Measurements from ENCODE around the gene SRPK2.

SRPK2 gene

DNA sequence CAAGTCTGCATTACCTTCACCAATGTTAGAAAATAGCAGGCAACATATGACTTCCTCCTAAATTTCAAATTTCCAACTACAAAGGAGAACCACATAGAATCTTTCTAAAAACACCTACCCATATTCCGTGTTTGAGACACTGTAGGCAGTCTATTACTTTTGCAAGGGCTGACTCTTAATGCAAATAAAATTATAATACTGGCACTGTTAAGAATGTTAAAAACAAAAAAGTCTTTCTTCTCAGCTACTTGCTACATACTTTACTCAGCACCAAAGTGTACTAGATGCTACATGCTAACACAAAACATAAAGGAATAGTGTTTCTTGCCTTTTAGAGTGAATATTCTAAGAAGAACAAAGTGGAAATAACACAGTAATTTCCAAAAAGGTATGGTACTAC, 65.4 kb downstream of the SRPK2 start:
- TF ChIP-seq POLR2AphosphoS5 (IDR thresholded peaks at IDR 0.05; ENCODE audit: low read depth, low read length) (no peak), POLR2A (IDR thresholded peaks at IDR 0.05; ENCODE audit: low read depth, low read length) (no peak), TAF1 (IDR thresholded peaks at IDR 0.05; ENCODE audit: borderline replicate concordance, low read depth, low read length) (no peak)
- no peak for FAIRE-seq

DNA sequence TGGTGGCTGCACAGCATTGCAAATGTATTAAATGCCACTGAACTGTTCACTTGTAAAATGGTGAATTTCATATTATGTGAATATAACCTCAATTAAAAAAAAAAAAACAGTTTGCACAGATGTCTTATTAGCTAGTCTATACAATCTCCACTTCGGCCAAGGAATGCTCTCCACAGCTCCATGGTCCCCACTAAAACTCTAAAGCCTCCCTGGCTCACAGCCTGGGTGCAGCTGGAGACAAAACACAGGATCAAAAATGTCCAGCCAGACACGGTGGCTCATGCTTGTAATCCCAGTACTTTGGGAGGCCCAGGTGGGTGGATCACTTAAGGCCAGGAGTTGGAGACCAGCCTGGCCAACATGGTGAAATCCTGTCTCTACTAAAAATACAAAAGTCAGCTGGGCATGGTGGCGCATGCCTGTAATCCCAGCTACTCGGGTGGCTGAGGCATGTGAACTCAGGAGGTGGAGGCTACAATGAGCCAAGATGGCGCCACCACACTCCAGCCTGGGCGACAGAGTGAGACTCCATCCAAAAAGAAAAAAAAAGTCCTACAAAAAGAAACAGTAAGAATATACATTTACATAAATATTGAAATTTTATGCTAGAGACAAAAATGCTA, 66.0 kb downstream of the SRPK2 start:
- FAIRE-seq (no peak), DNase-seq (ENCODE audit: insufficient read length) (no peak)
- TF ChIP-seq POLR2A (IDR thresholded peaks at IDR 0.05; ENCODE audit: low read depth, low read length) (no peak), TAF1 (IDR thresholded peaks at IDR 0.05; ENCODE audit: borderline replicate concordance, low read depth, low read length) (no peak), POLR2AphosphoS5 (IDR thresholded peaks at IDR 0.05; ENCODE audit: low read depth, low read length) (no peak)

More for the DNA sequence above, 65.4 kb downstream of the SRPK2 start:
- DNase-seq (ENCODE audit: insufficient read length) = no peak

DNA sequence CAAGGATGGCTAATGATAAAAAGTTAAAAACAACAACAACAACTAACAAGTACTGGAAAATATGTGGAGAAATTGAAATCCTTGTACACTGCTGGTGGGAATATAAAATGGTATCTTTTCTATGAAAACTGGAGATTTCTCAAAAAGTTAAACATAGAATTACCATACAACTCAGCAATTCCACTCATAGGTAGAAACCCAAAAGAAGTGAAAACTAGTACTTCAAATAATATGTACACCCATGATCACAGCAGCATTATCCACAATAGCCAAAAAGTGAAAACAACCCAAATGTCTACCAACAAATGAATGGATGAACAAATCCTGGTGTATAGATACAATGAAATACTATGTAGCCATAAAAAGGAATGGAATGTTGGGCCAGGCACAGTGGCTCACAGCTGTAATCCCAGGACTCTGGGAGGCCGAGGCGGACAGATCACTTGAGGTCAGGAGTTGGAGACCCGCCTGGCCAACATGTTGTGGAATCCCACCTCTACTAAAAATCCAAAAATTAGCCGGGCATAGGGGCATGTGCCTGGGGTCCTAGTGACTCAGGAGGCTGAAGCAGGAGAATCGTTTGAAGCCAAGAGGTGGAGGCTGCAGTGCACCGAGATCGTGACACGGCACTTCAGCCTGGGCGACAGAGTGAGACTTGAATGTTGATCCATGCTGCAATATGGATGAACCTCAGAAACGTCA, 66.8 kb downstream of the SRPK2 start:
- TF ChIP-seq POLR2A (IDR thresholded peaks at IDR 0.05; ENCODE audit: low read depth, low read length) (no peak), POLR2AphosphoS5 (IDR thresholded peaks at IDR 0.05; ENCODE audit: low read depth, low read length) (no peak), TAF1 (IDR thresholded peaks at IDR 0.05; ENCODE audit: borderline replicate concordance, low read depth, low read length) (no peak)
- DNase-seq (ENCODE audit: insufficient read length) (no peak), FAIRE-seq (no peak)

DNA sequence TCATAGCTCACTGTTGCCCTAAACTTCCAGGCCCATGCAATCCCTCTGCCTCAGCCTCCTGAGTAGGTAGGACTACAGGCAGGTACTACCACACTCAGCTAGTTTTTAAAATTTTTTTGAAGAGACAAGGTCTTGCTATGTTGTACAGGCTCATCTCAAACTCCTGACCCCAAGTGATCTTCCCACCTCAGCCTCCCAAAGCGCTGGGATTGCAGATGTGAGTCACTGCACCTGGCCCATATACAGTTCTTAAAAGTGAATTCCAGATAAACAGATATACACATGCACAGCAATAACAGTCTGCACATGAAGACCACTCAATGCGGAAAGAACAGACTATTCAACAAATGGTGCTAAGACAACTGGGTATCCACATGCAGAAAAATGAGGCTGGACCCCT, 67.8 kb downstream of the SRPK2 start:
- no peak for TF ChIP-seq POLR2A (IDR thresholded peaks at IDR 0.05; ENCODE audit: low read depth, low read length)
- no peak for TF ChIP-seq POLR2AphosphoS5 (IDR thresholded peaks at IDR 0.05; ENCODE audit: low read depth, low read length)
- no peak for TF ChIP-seq TAF1 (IDR thresholded peaks at IDR 0.05; ENCODE audit: borderline replicate concordance, low read depth, low read length)
- DNase-seq (ENCODE audit: insufficient read length) = no peak
- FAIRE-seq = no peak

DNA sequence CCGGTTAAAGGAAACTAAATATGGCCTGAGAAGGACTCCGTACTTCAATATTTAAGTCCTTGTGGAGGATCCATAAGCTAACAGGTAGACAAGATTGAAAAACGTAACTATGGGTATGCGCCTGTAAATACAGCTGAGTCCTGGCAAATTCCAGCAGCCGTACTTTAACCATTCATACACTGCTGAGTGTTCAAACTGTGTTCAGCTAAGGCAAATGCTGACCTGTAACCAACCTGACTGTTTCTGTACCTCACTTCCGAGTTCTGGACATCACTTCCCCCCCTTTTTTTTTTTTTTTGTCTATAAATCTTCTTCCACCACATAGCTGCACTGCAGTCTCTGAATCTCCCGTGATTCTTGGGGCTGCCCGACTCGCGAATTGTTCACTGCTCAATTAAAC, 69.1 kb downstream of the SRPK2 start:
- no peak for DNase-seq (ENCODE audit: insufficient read length)
- FAIRE-seq = no peak
- TF ChIP-seq POLR2A (IDR thresholded peaks at IDR 0.05; ENCODE audit: low read depth, low read length) = peak; percentile 49; the same call in 1 of the 2 replicates
- no peak for TF ChIP-seq POLR2AphosphoS5 (IDR thresholded peaks at IDR 0.05; ENCODE audit: low read depth, low read length)

DNA sequence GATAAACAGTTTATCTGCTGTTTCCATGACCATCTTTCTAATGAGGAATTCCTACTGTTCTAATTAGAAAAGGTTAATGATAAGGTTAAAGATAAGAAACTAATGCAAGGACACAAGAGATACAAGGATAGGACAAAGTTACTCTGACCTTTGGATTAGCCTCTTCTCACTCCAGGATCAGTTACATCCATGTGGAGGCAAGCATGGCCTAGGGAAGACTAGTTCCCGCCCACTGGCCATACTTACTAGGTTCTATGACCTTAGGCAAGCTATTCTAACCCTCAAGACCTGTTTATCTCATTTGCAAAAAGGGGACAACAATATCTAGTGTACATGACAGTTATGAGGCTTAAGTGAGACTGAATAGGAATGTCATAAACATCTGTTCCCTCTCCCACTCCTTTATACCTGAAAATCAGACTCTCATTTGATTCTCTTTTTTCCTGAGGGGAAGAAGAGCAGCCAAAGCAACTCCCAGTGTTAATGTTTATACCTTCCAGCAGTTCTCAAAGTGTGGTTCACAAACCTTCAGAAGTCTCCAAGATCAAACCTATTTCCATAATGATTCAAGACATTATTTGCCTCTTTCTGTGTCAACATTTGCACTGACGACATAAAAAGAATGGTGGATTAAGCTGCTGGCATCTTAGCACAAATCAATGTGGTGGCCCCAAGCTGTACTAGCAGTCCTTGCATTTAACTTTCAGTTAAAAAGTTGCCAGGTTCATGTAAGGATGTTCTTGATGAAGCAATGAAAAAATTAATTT, 72.0 kb downstream of the SRPK2 start:
- DNase-seq (ENCODE audit: insufficient read length) = no peak

DNA sequence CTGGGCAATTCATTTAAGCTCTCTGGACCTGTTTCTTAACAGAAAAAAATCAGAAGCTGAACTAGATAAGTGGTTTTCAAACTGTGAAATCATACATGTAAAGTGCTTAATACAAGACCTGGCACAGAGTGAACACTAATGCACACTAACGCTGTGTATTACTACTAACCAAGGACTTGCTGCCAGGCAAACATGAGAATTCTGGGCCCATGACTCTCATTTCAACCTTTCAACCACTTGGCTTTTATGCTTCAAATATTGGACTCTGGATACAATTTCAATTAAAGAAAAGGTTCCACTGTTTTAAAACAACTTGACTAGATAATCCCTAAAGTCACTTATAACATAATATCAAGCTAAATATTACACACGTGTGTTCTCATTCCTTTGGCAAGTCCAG, 73.4 kb downstream of the SRPK2 start:
- no peak for DNase-seq (ENCODE audit: insufficient read length)
- no peak for TF ChIP-seq POLR2A (IDR thresholded peaks at IDR 0.05; ENCODE audit: low read depth, low read length)
- TF ChIP-seq TAF1 (IDR thresholded peaks at IDR 0.05; ENCODE audit: borderline replicate concordance, low read depth, low read length) = no peak
- no peak for TF ChIP-seq POLR2AphosphoS5 (IDR thresholded peaks at IDR 0.05; ENCODE audit: low read depth, low read length)
- no peak for FAIRE-seq

More for the DNA sequence above, 72.0 kb downstream of the SRPK2 start:
- no peak for FAIRE-seq
- TF ChIP-seq POLR2AphosphoS5 (IDR thresholded peaks at IDR 0.05; ENCODE audit: low read depth, low read length) (no peak), POLR2A (IDR thresholded peaks at IDR 0.05; ENCODE audit: low read depth, low read length) (no peak), TAF1 (IDR thresholded peaks at IDR 0.05; ENCODE audit: borderline replicate concordance, low read depth, low read length) (no peak)

DNA sequence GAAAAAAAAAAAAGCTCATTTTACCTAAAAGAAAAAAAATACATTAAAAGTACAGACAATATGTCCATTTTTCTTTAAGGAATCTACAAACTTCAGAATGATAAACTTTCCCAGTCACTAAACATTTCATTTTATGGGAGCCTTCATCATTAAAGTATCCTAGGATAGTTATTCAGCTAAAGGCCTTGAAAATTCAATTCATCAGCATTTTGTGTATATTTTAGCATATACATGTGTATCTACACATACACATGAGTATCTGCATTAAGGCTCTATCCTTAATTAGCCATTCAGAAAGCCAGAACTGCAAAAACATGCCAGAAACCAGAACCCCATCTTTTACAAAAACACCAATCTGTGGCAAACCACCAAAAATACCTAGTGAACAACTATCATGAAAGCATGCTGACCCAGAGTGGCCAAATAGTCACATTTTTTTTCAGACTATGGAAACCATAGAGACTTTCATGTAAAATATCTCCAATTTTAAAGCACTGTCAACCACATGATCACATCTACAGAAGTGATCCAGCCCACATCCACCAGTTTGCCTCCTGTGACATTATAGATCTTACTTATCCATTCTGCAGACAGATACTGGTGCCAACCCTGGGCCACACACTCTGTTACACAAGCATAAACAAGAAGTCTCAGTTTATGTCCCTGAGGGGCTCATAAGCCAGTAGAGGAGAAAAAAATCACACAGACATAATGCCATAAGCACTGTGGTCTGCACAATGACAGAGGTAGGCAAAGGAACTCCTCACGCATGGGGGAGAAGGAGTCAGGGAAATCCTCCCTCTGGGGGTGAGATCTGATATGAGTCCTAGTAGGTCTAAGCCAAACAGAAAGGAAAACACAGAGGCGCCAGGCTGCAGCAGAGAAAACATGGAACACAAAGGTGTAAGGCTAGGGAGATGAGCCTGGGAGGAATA, 79.2 kb downstream of the SRPK2 start:
- FAIRE-seq (no peak), DNase-seq (ENCODE audit: insufficient read length) (no peak)

DNA sequence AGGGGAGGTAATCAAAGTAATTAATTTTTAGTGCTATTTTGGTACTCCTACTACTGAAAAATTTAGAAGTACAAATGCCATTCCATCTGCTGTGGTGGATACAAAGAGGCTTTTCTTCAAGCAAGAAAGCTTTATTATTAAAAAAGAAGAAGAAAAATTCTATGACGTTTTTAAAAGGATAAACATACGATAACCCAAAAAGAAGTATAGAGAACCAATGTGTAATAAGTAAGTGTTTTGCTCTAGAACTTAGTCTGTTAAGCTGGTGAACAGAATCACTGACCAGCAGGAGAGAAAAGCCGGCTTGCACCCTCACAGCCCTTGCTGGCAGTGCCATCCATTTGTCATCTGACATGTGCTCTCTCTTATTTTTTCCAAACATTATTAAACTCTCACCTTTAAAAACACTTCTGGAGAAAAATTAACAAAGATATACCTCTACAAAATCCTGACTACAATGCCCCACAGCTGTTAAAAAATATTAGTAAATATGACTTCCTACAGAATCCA, 81.5 kb downstream of the SRPK2 start:
- TF ChIP-seq POLR2A (IDR thresholded peaks at IDR 0.05; ENCODE audit: low read depth, low read length) (no peak), POLR2AphosphoS5 (IDR thresholded peaks at IDR 0.05; ENCODE audit: low read depth, low read length) (no peak), TAF1 (IDR thresholded peaks at IDR 0.05; ENCODE audit: borderline replicate concordance, low read depth, low read length) (no peak)
- FAIRE-seq (no peak), DNase-seq (ENCODE audit: insufficient read length) (no peak)

More for the DNA sequence above, 79.2 kb downstream of the SRPK2 start:
- no peak for TF ChIP-seq POLR2A (IDR thresholded peaks at IDR 0.05; ENCODE audit: low read depth, low read length)
- no peak for TF ChIP-seq POLR2AphosphoS5 (IDR thresholded peaks at IDR 0.05; ENCODE audit: low read depth, low read length)
- no peak for TF ChIP-seq TAF1 (IDR thresholded peaks at IDR 0.05; ENCODE audit: borderline replicate concordance, low read depth, low read length)

DNA sequence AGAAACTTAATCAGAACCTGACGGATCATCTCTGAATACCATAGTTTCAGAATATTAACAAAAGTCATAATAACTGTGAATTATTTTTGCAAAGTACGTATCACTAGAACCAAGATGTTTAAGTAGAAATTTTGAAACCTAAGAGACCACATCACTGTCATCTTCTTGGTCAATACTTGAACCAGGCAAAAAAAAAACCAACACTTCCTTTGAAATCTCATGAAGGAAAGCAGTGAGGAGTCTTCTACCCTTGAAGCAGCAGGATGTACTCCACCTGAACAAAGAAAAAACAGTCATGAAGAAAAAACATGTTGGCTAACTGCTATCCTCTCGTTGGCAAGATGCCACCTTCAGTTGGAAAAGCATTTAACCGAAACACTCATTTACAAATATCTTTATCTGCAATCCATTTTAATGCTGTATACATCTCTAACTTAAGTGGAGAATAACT, 82.4 kb downstream of the SRPK2 start:
- TF ChIP-seq POLR2AphosphoS5 (IDR thresholded peaks at IDR 0.05; ENCODE audit: low read depth, low read length) = no peak
- no peak for TF ChIP-seq POLR2A (IDR thresholded peaks at IDR 0.05; ENCODE audit: low read depth, low read length)
- no peak for TF ChIP-seq TAF1 (IDR thresholded peaks at IDR 0.05; ENCODE audit: borderline replicate concordance, low read depth, low read length)
- no peak for FAIRE-seq
- no peak for DNase-seq (ENCODE audit: insufficient read length)

All from GM12892 (cell line).